ENCODE results near the gene CCR5AS.

CCR5AS gene

GRCh38 chr3:46422617-46423016, 15.8 kb upstream of the CCR5AS start:
- Histone ChIP-seq H3K27me3 (ENCODE audit: insufficient read depth, low read depth, severe bottlenecking) (peaks cover 34% of the 10 kb centered on the region), H3K27ac (no peak overlapping the region), H3K4me3 (ENCODE audit: low read depth, low read length) (no peak overlapping the region), H3K9me3 (ENCODE audit: severe bottlenecking) (no peaks in the 10 kb centered on the region), H3K36me3 (no peaks in the 10 kb centered on the region)
- DNase-seq: no peak
- no peak for TF ChIP-seq CTCF (IDR thresholded peaks at IDR 0.05; ENCODE audit: low read depth, low read length)

- DNase-seq: no peak
- Histone ChIP-seq H3K27me3 (ENCODE audit: insufficient read depth, low read depth, severe bottlenecking) (peaks cover 31% of the 10 kb centered on the region), H3K36me3 (no peaks in the 10 kb centered on the region), H3K27ac (no peak overlapping the region), H3K4me3 (ENCODE audit: low read depth, low read length) (no peak overlapping the region), H3K9me3 (ENCODE audit: severe bottlenecking) (no peaks in the 10 kb centered on the region)
- TF ChIP-seq CTCF (IDR thresholded peaks at IDR 0.05; ENCODE audit: low read depth, low read length): no peak
These were observed 14.1 kb upstream of the CCR5AS start for GRCh38 chr3:46420931-46421330.

- H3K9me3 ChIP-seq (ENCODE audit: severe bottlenecking): no peaks in the 10 kb centered on the region
- no peak overlapping the region for H3K27ac ChIP-seq
- H3K4me3 ChIP-seq (ENCODE audit: low read depth, low read length): no peak overlapping the region
- no peak for TF ChIP-seq CTCF (IDR thresholded peaks at IDR 0.05; ENCODE audit: low read depth, low read length)
- DNase-seq: no peak
- H3K27me3 ChIP-seq (ENCODE audit: insufficient read depth, low read depth, severe bottlenecking): peaks cover 35% of the 10 kb centered on the region
- no peaks in the 10 kb centered on the region for H3K36me3 ChIP-seq
These were observed 12.9 kb upstream of the CCR5AS start for GRCh38 chr3:46419816-46420215.

GRCh38 chr3:46417841-46418611, 11.2 kb upstream of the CCR5AS start:
- Histone ChIP-seq H3K9me3 (ENCODE audit: severe bottlenecking) (no peaks in the 10 kb centered on the region), H3K36me3 (no peaks in the 10 kb centered on the region), H3K27me3 (ENCODE audit: insufficient read depth, low read depth, severe bottlenecking) (peaks cover 30% of the 10 kb centered on the region), H3K27ac (no peak overlapping the region), H3K4me3 (ENCODE audit: low read depth, low read length) (no peak overlapping the region)
- DNase-seq: no peak
- no peak for TF ChIP-seq CTCF (IDR thresholded peaks at IDR 0.05; ENCODE audit: low read depth, low read length)

- Histone ChIP-seq H3K36me3 (no peaks in the 10 kb centered on the region), H3K27ac (no peak overlapping the region), H3K4me3 (ENCODE audit: low read depth, low read length) (no peak overlapping the region), H3K9me3 (ENCODE audit: severe bottlenecking) (no peaks in the 10 kb centered on the region), H3K27me3 (ENCODE audit: insufficient read depth, low read depth, severe bottlenecking) (peaks cover 32% of the 10 kb centered on the region)
- no peak for TF ChIP-seq CTCF (IDR thresholded peaks at IDR 0.05; ENCODE audit: low read depth, low read length)
- DNase-seq: no peak
These were observed 10.1 kb upstream of the CCR5AS start for GRCh38 chr3:46416811-46417510.
